Measurements from ENCODE around the gene TMEM161B.

DNA sequence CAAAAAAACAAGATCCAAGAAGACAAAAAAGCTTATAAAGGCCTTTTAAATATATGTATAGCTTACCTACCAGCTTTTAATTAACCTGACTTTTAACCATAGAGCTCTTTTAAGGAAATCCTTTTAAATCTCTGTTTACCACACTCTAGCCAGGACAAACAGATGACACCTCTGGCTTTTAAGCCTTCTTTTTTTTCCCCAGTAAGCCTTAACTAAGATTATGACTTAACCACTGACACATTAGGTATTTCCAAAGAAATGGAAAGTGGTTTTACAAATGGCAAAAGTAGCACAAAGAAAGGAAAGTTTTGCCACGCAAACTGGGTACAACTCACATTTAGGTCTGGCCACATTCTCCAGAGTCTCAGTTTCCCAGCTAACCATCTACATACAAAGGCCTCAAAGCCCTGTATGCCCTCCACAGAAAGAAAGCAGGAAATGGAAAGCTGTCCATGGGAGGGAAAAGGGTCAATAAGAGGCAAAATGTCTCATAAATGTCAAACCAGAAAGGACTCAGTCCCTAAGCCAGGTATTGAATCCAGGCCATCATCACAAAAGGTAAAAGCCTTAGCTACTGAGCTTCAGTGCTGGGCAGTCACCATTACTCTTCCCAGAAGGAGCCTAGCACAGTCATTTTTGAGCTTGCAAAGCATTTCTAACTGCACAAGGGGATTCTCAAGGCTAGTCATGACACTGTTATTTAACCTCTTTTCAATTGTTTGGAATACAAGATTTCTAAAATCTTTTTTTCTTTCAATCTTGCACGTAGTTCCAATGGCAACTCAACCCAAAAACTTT is 19.7 kb downstream of the TMEM161B start:
- TF ChIP-seq POLR2AphosphoS5 (IDR thresholded peaks at IDR 0.05; ENCODE audit: insufficient read depth, low read depth, low read length) (no peak), EZH2 (IDR thresholded peaks at IDR 0.05; ENCODE audit: borderline replicate concordance, low read depth, low read length, severe bottlenecking) (no peak), JUN (IDR thresholded peaks at IDR 0.05; ENCODE audit: borderline replicate concordance, insufficient read depth, insufficient read length, low read depth) (no peak), POLR2A (IDR thresholded peaks at IDR 0.05; ENCODE audit: low read depth, low read length) (no peak), FOS (IDR thresholded peaks at IDR 0.05; ENCODE audit: borderline replicate concordance, insufficient read depth, low read length) (no peak)
- TF ChIP-seq, protein P1, sequence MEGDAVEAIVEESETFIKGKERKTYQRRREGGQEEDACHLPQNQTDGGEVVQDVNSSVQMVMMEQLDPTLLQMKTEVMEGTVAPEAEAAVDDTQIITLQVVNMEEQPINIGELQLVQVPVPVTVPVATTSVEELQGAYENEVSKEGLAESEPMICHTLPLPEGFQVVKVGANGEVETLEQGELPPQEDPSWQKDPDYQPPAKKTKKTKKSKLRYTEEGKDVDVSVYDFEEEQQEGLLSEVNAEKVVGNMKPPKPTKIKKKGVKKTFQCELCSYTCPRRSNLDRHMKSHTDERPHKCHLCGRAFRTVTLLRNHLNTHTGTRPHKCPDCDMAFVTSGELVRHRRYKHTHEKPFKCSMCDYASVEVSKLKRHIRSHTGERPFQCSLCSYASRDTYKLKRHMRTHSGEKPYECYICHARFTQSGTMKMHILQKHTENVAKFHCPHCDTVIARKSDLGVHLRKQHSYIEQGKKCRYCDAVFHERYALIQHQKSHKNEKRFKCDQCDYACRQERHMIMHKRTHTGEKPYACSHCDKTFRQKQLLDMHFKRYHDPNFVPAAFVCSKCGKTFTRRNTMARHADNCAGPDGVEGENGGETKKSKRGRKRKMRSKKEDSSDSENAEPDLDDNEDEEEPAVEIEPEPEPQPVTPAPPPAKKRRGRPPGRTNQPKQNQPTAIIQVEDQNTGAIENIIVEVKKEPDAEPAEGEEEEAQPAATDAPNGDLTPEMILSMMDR (IDR thresholded peaks at IDR 0.05; ENCODE audit: extremely low read depth in 1 of 2, insufficient read depth in 1 of 2, low read depth in 1 of 2, low read length in 2 of 2) = no peak
- TF ChIP-seq, protein P2, sequence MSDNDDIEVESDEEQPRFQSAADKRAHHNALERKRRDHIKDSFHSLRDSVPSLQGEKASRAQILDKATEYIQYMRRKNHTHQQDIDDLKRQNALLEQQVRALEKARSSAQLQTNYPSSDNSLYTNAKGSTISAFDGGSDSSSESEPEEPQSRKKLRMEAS (IDR thresholded peaks at IDR 0.05; ENCODE audit: insufficient read depth, insufficient read length) = no peak

Measured in endothelial cell of umbilical vein (primary cell).